GM13977 (cell line): ENCODE results near the gene ARHGAP31.
A peak's percentile ranks its signal among the peaks of the same experiment; 100 is the strongest.

Source experiments
- DNase-seq: peaks from one replicate; pipeline ENCODE4 v3.0.0; 2012; ENCODE audit warnings: low spot score
- in situ Hi-C: fragments of 300-500 bp; cut with MboI; formaldehyde crosslinking; loops from one replicate; pipeline ENCODE4 v1.12.0; 2022; ENCODE audit warnings: low sequenced_read_pairs, low pct_unique_long_range_greater_than_20kb, mixed read lengths, inconsistent platforms; ENCODE audit not compliant: unreplicated experiment
- TF ChIP-seq, protein P1 (sequence below): IDR thresholded peaks from 2 replicates; pipeline ENCODE4 v1.5.1; 2012; ENCODE audit warnings: mild to moderate bottlenecking, control low read depth; ENCODE audit not compliant: insufficient read depth; ENCODE audit errors: extremely low read depth, missing control alignments

ARHGAP31 gene, protein sequence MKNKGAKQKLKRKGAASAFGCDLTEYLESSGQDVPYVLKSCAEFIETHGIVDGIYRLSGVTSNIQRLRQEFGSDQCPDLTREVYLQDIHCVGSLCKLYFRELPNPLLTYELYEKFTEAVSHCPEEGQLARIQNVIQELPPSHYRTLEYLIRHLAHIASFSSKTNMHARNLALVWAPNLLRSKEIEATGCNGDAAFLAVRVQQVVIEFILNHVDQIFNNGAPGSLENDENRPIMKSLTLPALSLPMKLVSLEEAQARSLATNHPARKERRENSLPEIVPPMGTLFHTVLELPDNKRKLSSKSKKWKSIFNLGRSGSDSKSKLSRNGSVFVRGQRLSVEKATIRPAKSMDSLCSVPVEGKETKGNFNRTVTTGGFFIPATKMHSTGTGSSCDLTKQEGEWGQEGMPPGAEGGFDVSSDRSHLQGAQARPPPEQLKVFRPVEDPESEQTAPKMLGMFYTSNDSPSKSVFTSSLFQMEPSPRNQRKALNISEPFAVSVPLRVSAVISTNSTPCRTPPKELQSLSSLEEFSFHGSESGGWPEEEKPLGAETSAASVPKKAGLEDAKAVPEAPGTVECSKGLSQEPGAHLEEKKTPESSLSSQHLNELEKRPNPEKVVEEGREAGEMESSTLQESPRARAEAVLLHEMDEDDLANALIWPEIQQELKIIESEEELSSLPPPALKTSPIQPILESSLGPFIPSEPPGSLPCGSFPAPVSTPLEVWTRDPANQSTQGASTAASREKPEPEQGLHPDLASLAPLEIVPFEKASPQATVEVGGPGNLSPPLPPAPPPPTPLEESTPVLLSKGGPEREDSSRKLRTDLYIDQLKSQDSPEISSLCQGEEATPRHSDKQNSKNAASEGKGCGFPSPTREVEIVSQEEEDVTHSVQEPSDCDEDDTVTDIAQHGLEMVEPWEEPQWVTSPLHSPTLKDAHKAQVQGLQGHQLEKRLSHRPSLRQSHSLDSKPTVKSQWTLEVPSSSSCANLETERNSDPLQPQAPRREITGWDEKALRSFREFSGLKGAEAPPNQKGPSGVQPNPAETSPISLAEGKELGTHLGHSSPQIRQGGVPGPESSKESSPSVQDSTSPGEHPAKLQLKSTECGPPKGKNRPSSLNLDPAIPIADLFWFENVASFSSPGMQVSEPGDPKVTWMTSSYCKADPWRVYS (N-terminal part only)

DNA sequence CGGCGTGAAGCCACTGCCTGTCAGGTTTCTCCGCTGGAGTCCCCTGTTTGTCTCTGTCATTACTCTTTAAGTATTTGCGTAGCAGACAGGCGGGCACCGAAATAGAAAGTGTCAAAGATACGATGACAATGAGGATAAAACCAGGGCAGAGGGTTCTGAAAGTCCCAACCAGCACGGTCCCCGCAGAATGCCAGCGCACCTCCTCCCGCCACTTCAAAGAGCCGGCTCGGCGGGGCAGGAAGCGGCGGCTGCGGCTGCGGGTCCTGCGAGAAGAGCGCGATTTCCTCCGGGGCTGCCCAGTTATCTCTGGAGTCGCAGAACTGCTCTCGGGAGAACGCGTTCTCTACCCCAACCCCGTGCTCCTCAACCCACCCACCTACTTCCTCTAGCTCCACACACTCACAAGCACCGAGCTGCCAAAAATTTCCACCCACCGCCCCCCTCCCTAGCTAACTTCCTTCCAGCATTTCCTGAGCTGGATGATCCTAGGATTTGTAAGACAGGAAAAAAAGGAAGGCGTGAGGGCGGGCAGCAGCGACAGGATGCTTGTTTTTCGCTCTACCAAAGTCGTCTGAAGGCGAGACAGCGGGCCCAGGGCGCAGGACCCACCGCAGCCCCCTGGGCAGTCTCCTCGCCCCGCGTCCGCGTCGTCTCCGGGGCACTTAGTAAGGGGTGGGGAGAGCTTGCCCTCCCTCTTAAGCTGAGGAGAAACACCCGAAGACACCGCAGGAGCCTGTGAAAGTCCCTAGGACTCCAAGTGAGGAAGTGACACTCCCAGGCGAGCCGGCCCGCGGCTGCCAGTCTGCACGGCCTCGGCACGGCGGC, at the start of gene ARHGAP31:
Gene ARHGAP31, plus strand, starts transcription at position 513 of the 825 bp plus-strand sequence. CDS start 522 bp downstream, outside the sequence.
- in situ Hi-C loops: no loop called here
- DNase-seq: peak; percentile 83
- TF ChIP-seq, protein P1, sequence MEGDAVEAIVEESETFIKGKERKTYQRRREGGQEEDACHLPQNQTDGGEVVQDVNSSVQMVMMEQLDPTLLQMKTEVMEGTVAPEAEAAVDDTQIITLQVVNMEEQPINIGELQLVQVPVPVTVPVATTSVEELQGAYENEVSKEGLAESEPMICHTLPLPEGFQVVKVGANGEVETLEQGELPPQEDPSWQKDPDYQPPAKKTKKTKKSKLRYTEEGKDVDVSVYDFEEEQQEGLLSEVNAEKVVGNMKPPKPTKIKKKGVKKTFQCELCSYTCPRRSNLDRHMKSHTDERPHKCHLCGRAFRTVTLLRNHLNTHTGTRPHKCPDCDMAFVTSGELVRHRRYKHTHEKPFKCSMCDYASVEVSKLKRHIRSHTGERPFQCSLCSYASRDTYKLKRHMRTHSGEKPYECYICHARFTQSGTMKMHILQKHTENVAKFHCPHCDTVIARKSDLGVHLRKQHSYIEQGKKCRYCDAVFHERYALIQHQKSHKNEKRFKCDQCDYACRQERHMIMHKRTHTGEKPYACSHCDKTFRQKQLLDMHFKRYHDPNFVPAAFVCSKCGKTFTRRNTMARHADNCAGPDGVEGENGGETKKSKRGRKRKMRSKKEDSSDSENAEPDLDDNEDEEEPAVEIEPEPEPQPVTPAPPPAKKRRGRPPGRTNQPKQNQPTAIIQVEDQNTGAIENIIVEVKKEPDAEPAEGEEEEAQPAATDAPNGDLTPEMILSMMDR: no peak

DNA sequence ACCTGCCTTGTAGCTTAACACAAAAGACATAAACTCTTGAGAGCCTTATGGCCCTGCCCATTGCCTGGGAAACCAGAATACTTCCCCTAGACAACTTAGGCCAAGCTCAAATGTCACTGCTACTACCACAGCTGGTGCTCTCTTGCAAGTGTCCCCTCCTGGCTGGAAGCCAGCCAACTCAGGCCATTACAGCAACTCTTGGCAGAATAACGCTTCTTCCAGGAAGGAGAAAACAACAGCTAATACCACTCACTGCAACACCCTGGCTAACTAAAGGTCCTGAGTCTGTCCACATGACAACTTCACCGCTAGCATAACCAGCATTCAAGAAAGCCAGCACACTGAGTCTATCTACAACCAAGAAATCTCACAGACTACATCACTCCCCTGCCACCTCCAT, 48.4 kb upstream of the ARHGAP31 start:
- TF ChIP-seq, protein P1: no peak
- in situ Hi-C loops: loop anchor here (25.0 kb wide), 1 partner anchor 358 kb away; no protein-coding TSS in a partner anchor
- DNase-seq: no peak

DNA sequence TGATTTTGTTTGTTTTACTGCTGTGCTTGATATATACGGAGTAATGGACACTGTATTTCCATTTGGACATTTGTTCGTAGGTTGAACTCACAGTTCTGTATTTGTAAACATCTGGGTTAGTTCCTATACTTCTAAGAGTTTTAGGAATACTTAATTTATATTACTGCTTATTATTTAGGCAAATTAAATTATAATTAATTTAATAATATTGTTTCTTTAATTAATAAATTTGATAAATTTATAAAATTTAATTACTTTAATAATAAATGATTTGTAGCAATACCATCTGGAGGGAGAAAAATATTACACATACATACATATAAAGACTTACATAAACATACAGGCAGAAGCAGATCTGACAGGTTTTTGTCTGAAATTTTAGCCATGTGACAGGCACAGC, 39.0 kb upstream of the ARHGAP31 start:
- TF ChIP-seq, protein P1: no peak
- no peak for DNase-seq
- in situ Hi-C loops: no loop called here

DNA sequence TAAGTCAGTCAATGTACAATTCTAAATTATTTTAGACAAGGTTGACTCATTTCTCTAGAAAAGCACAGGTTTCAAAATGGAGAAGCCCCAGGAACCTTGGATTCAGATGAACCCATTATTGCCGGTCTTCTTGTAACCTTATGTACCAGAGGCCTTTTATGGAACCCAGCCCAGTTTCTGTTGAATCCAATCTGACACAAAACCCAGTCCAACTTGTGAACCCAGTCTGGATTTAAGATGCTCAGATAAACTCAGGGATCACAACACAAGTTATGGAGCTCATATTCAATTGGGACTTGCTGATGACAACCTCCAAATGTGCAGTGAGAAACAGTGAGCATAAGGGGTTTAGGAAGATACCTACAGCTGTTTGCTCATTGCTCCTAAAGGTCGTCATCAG, 37.1 kb upstream of the ARHGAP31 start:
- no peak for DNase-seq
- TF ChIP-seq, protein P1: no peak
- in situ Hi-C loops: no loop called here

DNA sequence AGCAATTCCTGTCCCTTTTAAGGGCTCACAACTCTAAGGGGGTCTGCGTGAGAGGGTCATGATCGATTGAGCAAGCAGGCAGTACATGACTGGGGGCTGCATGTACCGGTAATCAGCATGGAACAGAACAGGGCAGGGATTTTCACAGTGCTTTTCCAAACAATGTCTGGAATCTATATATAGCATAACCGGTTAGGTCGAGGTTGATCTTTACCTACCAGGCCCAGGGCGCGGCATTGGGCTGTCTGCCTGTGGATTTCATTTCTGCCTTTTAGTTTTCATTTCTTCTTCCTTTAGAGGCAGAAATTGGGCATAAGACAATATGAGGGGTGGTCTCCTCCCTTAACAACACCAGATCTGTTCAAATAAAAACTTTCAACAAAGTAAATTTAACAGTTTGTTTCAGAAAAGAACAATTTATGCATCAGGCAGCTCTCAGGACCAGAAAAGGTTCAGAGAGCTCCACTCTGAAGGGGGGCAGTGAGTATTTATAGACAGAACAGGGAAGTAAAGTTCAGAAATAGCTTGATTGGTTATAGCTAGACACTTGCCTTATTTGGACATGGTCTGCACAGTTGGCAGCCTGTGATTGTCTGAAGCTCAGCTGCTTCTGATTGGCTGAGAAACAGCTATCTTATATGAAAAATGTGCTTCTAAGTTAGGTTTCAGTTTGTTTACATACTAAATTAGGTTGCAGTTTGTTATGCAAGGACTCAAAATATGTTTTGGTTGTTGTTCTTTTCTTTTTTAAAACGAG, 36.4 kb upstream of the ARHGAP31 start:
- DNase-seq: no peak
- TF ChIP-seq, protein P1: no peak
- in situ Hi-C loops: no loop called here
